ENCODE results near the gene ANKIB1. TPM values are rescaled to one million over a fixed set of nuclear protein-coding genes. Genes with fewer than 3 reads are reported as not detected.

Gene ANKIB1
- total RNA-seq, 1 experiment from 2014 or later: 83.8 TPM

- no peaks in the 10 kb centered on the region for H3K27me3 ChIP-seq (ENCODE audit: control insufficient read depth, insufficient read depth, low read length)
- TF ChIP-seq SIN3A (IDR thresholded peaks at IDR 0.05; ENCODE audit: borderline replicate concordance, insufficient read depth, low read depth, low read length): no peak
- TF ChIP-seq POLR2AphosphoS5 (IDR thresholded peaks at IDR 0.05; ENCODE audit: low read depth, low read length): no peak
- TF ChIP-seq TCF7L2 (IDR thresholded peaks at IDR 0.05; ENCODE audit: low read depth, low read length): no peak
- TF ChIP-seq CTCF (IDR thresholded peaks at IDR 0.05): no peak
- no peak overlapping the region for H3K4me3 ChIP-seq (ENCODE audit: low read depth in 2 of 2, low read length in 2 of 2)
- no peak for DNase-seq (ENCODE audit: low read depth, low spot score)
- in situ Hi-C loops (cut with HindIII; ENCODE audit: low pct_unique_long_range_greater_than_20kb, low sequenced_read_pairs): no loop called here
- peaks cover 2% of the 10 kb centered on the region; the same call in 1 of the 2 replicates for H3K36me3 ChIP-seq (ENCODE audit: control insufficient read depth, insufficient read depth, low read length)
- intact Hi-C loops (cut with micrococcal nuclease; ENCODE audit: unreplicated experiment): no loop called here
- no TSS peak for BruUV-seq (replicated peaks)
- H3K27ac ChIP-seq (ENCODE audit: low read length): no peak overlapping the region
- ChIA-PET POLR2A (no interaction called here), CTCF (no interaction called here)
- no peaks in the 10 kb centered on the region for H3K4me1 ChIP-seq (ENCODE audit: control insufficient read depth, insufficient read depth, low read length)
- ATAC-seq: no peak
- peaks cover 17% of the 10 kb centered on the region for H3K9me3 ChIP-seq (ENCODE audit: control insufficient read depth, insufficient read depth, low read depth, low read length)
Measured at GRCh38 chr7:92336662-92337340, 91.0 kb downstream of the ANKIB1 start.

GRCh38 chr7:92340016-92340415 lies 94.2 kb downstream of the ANKIB1 start:
- Histone ChIP-seq H3K9me3 (ENCODE audit: control insufficient read depth, insufficient read depth, low read depth, low read length) (peaks cover 7% of the 10 kb centered on the region), H3K4me1 (ENCODE audit: control insufficient read depth, insufficient read depth, low read length) (no peaks in the 10 kb centered on the region), H3K4me3 (ENCODE audit: low read depth in 2 of 2, low read length in 2 of 2) (no peak overlapping the region), H3K36me3 (ENCODE audit: control insufficient read depth, insufficient read depth, low read length) (peaks cover 4% of the 10 kb centered on the region), H3K27me3 (ENCODE audit: control insufficient read depth, insufficient read depth, low read length) (no peaks in the 10 kb centered on the region), H3K27ac (ENCODE audit: low read length) (no peak overlapping the region)
- intact Hi-C loops (cut with micrococcal nuclease; ENCODE audit: unreplicated experiment) (no loop called here), in situ Hi-C loops (cut with HindIII; ENCODE audit: low pct_unique_long_range_greater_than_20kb, low sequenced_read_pairs) (no loop called here)
- POLR2A ChIA-PET: interaction anchor here (0.7 kb wide), 1 partner anchor 107 kb away, joined by 6 read pairs; no protein-coding TSS in a partner anchor
- DNase-seq (ENCODE audit: low read depth, low spot score): no peak
- no peak for ATAC-seq
- CTCF ChIA-PET: no interaction called here
- no peak for TF ChIP-seq SIN3A (IDR thresholded peaks at IDR 0.05; ENCODE audit: borderline replicate concordance, insufficient read depth, low read depth, low read length)
- BruUV-seq (replicated peaks): TSS peak; percentile 10

- intact Hi-C loops (cut with micrococcal nuclease; ENCODE audit: unreplicated experiment): no loop called here
- no peak overlapping the region for H3K27ac ChIP-seq (ENCODE audit: low read length)
- H3K4me3 ChIP-seq (ENCODE audit: low read depth in 2 of 2, low read length in 2 of 2): no peak overlapping the region
- no peak for DNase-seq (ENCODE audit: low read depth, low spot score)
- TF ChIP-seq REST (IDR thresholded peaks at IDR 0.05; ENCODE audit: insufficient read depth in 1 of 2, low read depth in 2 of 2, low read length in 1 of 2) (no peak), SIN3A (IDR thresholded peaks at IDR 0.05; ENCODE audit: borderline replicate concordance, insufficient read depth, low read depth, low read length) (no peak), TCF7L2 (IDR thresholded peaks at IDR 0.05; ENCODE audit: low read depth, low read length) (no peak), POLR2AphosphoS5 (IDR thresholded peaks at IDR 0.05; ENCODE audit: low read depth, low read length) (no peak), CTCF (IDR thresholded peaks at IDR 0.05) (no peak)
- ChIA-PET POLR2A (no interaction called here), CTCF (no interaction called here)
- no peaks in the 10 kb centered on the region for H3K9me3 ChIP-seq (ENCODE audit: control insufficient read depth, insufficient read depth, low read depth, low read length)
- peaks cover 6% of the 10 kb centered on the region for H3K36me3 ChIP-seq (ENCODE audit: control insufficient read depth, insufficient read depth, low read length)
- in situ Hi-C loops (cut with HindIII; ENCODE audit: low pct_unique_long_range_greater_than_20kb, low sequenced_read_pairs): no loop called here
- no peaks in the 10 kb centered on the region for H3K27me3 ChIP-seq (ENCODE audit: control insufficient read depth, insufficient read depth, low read length)
- no TSS peak for BruUV-seq (replicated peaks)
- no peak for ATAC-seq
- H3K4me1 ChIP-seq (ENCODE audit: control insufficient read depth, insufficient read depth, low read length): no peaks in the 10 kb centered on the region
Measured at GRCh38 chr7:92343714-92344113, 97.9 kb downstream of the ANKIB1 start.
